NCI-H748 (cell line): ENCODE measurements around the gene FN3K.
"Not testable (repeated sequence)": the region's sequence is repeated elsewhere in the genome, so short reads cannot be mapped to it uniquely, and the experiment has no call there.

Experiments used
- DNase-seq: peaks from one replicate; lab custom pipeline; 2025; ENCODE audit not compliant: unreplicated experiment; lab: John Stamatoyannopoulos, UW

Gene FN3K

DNA sequence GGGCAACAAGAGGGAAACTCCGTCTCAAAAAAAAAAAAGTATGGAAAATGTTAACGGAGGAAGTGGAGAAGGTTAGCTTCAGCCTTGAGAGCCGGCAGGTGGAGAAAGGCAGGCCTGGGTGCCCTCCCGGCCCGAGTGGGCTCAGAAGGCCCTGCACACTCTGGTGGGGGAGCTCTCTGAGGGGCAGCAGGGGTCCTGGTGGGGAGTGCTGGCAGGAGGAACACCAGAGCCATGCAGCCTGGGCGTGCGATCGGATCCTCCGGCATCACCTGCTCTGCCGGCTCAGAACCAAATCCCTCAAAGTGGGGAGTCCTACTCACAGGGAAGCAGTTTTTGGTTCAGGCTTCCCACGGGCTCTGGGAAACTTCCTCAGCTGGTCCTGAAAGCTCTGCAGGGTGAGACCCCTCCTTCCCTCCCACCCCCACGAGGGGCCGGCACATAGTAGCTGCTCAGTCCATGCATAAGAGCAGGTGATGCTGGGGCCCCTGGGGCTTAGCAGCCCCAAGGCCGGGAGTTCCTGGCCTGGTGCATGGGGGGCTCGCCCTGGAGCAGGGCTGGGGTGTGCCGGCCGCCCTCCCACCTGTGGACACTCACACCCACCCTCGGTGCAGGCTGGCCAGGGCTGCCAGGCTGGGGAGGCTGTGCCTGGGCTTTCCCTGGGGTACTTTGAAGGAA, 1.2 kb downstream of the FN3K start:
- no peak for DNase-seq

DNA sequence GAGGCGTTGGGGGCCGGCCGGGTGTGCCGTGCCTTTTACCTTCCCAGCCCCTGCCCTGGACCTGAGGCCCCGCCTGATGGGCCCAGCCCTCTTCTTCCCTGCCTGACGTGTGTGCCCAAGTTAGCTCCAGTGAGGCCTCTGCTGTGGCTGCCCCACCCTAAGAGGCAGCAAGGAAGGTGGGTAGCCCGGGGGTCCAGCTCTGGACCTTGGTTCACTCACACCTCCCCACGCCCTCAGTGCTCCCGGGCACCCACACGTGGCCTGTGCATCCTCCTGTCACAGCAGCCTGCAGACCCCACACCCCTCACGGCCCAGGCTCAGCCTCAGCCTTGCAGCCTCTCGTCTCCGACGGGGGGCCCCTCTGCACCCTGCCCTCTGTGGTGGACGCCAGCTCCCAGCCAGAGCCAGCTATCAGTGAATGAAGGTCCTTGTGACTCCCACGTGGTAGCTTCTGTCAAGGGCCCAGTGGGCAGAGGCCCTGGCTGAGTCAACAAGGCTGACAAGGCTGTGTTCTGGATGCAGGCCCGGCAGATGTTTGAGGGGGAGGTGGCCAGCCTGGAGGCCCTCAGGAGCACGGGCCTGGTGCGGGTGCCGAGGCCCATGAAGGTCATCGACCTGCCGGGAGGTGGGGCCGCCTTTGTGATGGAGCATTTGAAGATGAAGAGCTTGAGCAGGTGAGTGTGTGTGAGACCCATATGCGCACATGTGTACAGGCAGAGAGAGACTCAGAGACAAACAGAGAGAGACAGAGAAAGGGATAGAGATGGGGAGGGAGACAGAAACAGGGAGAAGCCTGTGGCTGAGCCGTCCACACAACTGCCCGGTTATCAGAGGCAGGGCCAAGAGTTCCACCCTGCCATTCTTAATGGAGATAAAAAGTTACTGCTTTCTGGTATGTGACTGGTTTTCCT, 2.8 kb downstream of the FN3K start:
- no peak for DNase-seq

DNA sequence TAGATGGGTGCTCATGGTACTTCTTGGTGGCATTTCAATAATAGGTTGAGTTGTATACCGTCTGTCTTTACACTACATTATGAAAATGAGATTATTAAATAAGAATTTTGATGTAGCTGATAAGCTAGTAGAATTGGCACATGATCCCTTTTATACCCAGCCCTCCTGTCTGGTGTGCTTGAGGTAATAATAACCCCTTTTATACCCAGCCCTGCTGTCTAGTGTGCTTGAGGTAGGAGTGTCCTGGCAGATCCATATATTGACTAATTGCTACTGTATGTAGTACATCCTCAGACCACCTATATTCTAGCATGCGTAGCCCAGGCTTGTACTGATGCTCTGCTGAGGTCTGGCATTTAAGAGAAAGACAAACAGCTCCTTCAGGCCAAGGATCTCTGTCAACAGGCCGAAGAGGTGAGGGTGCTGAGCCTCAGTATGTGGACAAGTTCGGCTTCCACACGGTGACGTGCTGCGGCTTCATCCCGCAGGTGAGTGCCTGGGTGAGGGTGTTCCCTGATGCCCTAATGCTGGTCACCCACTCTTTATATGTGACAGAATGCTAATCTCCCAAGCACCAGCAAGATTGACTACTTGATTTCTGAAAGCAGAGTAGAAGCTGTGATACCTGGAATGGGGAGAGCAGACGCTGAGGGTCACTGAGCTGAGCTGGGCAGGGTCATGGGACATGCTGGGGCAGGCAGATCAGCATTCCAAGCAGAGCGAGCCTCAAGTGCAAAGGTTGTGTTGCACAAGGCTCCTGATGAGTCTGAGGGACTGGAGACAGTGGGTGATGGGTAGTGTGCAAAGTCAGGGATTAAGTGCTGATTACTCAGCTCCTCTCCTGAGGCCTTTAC, 5.7 kb downstream of the FN3K start:
- DNase-seq: no peak

DNA sequence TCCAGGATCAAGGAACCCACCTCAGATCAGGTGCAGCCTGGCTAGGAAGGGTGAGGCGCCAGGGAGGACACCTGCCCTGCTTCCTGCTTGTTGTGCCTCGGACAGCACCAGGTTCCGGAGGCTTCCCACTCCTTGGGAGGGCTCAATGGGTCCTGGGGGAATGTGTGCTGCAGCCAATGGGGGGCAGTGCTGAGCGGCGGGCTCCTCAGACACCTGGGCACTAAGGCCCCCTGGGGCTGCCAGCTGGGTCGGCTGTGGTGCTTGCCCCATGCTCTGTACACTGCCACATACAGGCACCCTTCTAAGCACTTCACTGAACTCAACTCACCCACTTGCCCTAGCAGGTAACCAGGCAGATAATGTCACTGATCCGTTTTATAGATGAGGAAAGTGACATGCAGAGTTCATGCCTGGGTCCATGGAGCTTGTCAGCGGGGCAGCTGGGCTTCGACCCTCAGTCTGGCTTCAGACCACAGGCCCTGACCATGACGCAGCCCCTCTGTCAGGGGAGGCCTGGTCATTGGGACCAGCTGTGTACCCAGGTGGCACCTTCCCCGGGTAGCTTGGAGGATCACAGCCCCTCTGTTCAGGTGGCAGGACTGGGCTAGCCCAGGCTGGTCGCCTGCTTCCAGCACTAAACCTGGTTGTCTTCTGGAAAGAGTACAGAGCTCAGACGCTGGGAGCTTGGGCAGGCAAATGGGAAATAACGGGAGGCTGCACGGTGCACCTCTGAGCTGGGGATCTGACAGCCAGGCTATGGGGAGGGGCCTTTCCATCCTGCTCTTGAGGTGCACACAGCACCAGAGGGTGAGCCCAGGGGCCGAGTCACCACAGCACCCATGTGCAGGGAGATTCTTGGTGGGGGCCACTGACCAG, 8.2 kb downstream of the FN3K start:
- no peak for DNase-seq

DNA sequence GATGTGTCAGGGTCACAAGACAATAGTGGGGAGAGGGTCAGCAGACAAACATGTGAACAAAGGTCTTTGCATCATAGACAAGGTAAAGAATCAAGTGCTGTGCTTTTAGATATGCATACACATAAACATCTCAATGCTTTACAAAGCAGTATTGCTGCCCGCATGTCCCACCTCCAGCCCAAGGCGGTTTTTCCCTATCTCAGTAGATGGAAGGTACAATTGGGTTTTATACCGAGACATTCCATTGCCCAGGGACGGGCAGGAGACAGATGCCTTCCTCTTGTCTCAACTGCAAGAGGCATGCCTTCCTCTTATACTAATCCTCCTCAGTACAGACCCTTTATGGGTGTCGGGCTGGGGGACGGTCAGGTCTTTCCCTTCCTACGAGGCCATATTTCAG, 9.3 kb downstream of the FN3K start:
- not testable (repeated sequence) for DNase-seq

DNA sequence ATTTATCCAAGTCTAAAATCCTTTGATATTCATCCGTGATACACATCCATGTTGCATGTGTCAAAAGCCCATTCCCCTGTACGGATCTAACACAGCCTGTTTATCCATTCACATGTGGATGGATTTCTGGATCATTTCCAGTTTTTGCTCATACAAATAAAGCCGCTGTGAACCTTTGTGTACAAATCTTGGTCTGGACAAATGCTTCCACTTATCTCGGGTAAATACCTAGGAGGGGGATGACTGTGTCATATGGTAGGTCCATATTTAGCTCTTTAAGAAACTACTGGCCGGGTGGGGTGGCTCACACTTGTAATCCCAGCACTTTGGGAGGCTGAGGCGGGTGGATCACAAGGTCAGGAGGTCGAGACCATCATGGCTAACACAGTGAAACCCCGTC, 10.1 kb downstream of the FN3K start:
- DNase-seq: peak; percentile 78

DNA sequence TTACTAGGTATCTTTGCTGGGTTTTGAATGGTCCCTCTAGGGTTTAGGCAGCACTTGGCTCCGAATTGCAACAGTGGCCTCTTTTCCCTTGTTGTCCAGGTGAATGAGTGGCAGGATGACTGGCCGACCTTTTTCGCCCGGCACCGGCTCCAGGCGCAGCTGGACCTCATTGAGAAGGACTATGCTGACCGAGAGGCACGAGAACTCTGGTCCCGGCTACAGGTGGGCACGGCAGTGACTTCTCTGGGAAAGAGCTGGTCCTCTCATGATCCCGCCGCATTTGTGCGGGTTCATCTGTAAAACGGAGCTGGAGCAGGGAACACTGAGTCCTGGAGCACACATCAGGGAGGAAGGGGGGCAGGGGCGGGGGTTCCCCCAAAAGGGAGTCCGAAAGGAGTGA, 13.3 kb downstream of the FN3K start:
- no peak for DNase-seq

DNA sequence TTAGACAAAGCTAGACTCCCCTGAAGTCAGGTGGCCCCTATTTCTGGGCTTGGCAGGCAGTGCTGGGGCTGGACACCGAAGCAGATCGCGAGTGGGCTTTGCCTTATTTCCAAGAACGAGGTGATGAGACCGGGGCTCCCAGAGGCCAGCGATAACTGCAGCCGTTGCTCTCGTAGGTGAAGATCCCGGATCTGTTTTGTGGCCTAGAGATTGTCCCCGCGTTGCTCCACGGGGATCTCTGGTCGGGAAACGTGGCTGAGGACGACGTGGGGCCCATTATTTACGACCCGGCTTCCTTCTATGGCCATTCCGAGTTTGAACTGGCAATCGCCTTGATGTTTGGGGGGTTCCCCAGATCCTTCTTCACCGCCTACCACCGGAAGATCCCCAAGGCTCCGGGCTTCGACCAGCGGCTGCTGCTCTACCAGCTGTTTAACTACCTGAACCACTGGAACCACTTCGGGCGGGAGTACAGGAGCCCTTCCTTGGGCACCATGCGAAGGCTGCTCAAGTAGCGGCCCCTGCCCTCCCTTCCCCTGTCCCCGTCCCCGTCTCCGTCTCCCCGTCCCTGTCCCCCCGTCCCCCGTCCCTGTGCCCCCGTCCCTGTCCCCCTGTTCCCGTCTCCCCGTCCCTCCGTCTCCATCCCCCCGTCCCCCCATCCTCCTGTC, 15.0 kb downstream of the FN3K start:
- DNase-seq: no peak

DNA sequence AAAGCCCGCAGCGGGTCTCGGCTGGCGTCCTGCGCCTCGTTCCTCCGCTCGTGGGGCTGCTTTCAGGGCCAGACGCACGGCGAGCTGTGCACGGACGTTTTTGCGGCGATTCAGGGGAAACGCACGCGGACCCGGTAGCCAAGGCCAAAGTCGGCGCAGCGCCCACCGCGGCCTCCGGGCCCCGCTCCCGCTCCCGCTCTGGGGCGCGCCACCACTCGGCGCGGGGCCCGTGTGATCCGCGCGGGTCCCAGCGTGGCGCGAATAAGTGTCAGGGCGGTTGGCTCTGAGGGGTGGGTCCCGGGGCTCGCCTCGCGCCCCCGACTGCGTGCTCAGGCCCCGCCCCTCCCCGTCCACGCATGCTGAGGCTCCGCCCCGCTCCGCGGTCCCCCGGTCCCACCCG, 15.8 kb downstream of the FN3K start:
- DNase-seq: peak; percentile 86

DNA sequence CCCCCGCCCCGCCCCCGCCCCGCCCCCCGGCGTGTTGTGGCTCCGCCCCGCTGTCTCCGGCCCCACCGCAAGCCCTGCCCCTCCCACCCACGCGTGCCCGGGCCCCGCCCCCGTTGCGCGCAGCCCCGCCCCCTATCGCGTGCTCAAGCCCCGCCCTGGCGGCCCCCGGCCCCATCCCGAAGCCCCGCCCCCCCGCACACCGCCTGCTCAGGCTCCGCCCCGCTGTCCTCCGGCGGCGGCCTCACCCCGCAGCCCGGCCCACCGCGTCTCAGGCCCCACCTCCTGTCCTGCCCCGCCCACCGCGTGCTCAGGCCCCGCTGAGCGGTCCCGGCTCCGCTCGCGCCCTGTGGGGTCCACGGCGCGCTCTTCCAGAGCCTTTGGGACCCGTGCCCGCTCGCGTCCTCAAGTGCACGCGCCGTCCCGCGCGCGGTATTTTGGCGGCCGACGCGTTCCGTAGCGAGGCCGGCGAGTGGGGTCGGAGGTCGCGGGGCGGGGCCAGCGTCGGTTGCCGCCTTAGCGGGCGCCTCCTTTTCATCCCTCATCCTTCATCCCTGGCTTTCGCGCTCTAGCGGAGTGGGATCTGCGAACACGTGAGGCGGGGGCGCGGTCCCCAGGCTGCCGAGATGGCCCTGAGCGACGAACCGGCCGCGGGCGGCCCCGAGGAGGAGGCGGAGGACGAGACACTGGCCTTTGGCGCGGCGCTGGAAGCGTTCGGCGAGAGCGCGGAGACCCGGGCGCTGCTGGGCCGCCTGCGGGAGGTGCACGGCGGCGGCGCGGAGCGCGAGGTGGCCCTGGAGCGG, 16.4 kb downstream of the FN3K start, which contains the start of gene TBCD:
TSS of gene TBCD (plus strand) at position 495 of the 800 bp plus-strand sequence. CDS start at position 624, 129 bp downstream.
- DNase-seq: peak; percentile 93

DNA sequence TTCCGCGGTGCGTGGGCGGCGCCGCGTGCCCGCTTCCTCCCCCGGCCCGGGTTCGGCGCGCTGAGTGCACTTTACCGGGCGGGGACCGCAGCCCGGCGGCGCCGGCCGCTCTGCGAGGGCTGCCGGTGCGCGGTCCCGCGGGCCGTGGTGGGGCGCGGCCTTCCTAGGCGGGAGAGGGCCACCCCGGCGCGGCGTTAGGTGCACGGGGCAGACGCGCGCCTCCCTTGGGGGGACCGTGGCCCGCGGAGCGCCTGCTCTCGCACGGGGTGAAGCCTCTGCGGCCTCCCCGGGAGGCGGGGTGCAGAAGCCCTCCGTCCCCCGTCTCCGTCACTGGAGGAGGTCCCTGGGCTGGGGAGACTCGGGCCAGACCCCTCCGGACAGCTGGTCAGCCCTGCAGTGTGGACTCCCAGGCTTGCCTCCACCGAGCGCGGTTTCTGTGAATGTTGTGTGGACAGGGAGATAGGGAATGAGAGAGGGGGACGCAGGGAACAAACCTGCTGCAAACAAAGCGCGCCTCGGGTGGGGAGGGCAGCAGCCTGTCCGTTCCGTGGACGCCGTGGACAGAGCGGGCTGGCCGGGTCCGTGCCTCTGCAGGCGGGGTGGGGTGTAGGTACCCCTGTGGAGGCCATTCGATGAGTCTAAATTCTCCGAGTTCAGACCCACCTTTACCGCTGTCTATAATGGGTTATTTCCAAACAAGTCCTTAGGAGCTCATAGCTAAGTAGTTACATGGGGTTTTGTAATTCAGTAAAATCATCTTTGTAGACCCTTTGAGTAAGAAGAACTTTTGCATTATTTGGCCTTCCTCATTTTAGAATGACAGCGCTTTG, 17.2 kb downstream of the FN3K start:
- DNase-seq: peak; percentile 65

DNA sequence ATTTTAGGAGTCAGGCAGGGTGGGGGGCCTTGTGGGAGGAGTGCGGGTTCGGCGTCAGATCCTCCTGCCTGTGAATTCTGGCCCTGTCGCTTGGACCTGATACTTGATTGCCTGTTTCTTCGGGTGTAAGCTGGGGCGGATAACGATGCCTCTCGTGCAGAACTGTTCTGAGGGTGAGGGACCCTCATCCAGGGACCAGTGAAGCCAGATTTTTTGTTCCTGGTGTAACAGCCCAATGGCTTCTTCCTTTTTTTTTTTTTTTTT, 17.7 kb downstream of the FN3K start:
- DNase-seq: no peak

DNA sequence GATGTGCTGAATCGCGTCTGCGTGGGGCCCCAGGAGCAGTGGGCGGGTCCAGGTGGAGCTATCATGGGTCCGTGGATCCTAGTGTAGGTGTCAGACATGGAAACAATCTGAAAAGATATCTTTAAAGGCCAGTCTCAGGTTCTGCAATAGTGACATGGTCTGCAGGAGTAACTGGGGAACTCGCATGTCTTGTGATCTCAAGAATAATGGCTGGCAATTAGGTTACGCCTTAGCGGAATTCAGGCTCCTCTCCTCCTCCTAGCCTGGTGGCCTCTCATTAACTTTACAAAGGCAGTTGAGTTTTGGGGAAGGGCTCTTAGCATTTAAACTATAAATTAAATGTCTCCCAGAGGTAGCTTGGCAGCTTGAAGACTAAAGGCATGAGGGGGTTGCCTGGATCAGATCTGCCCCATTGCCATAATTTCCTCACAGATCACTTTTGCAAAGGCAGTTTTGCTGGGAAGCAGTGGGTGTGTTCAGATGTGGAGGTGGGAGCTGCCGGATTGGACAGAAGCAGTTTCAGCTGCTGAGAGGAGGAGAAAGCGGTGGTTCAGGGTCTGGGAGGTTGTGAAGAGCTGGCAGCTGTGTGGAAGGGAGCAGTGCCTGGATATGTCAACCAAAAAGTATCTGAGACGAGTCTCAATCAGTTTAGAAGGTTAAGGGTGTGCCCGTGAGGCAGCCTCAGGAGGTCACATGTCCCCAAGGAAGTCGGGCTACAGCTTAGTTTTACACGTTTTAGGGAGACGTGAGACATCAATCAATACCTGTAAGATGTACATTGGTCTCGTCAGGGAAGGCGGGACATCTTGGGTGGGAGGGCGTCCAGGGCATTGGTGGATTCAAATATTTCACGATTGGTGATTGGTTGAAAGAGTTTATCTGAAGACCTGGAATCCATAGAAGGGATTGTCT, 19.1 kb downstream of the FN3K start:
- DNase-seq: peak; percentile 37

DNA sequence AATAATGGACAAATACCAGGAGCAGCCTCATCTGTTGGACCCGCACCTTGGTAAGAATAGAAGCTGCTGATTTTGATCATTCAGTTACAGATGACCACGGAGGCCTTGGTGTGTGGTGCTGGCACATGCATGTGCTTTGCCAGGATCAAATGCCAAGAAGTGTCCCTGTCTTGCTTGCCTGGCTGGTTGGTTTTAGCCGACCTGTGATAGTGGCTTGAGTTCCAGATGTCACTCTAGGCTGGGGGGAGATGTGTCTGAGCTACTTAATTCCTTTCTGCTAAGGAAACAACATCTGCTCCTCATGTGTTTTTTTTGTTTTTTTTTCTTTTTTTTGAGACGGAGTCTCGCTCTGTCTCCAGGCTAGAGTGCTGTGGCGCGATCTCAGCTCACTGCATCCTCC, 20.8 kb downstream of the FN3K start:
- DNase-seq: no peak

DNA sequence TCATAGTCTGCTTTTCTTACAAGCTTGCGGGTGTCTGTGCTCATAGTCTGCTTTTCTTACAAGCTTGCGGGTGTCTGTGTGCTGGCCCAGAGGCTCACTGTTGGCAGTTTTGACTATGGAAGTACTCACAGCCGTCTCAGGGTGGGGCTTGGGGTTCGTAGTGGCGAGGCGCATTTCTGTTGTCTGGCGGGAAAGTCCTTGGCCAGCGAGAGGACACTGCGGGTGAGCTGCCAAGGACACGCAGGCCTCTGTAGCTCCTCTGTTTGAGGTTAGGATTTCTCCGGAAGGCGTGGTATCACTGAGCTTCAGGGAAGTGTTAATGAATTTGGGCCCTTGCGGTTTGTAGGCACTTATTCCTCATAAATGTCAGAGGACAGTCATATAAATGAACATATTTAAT, 30.0 kb downstream of the FN3K start:
- no peak for DNase-seq

DNA sequence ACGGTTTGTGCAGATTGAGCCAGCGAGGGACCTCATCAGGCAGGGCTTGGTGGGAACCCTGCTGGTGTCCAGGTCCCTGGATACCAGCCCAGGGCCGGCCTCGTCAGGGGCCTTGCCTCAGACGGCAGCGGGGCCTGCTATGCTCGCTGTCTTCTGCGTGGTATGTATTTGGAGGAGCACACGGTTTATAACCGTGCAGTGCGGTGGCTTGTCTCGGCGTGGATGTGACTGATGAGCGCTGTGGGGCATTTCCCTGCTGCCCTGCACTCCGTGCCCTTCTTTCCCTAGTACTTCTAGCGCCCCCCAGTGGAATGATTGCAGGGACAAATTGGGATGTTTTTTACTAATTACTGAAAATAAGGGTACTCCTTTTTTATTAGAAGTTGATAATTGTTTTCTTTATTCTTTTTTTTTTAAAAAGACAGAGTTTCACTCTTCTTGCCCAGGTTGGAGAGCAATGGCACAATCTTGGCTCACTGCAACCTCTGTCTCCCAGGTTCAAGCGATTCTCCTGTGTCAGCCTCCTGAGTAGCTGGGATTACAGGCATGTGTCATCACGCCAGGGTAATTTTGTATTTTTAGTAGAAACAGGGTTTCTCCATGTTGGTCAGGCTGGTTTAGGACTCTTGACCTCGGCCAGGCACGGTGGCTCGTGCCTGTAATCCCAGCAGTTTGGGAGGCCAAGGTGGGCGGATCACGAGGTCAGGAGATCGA, 31.8 kb downstream of the FN3K start:
- DNase-seq: peak; percentile 55

DNA sequence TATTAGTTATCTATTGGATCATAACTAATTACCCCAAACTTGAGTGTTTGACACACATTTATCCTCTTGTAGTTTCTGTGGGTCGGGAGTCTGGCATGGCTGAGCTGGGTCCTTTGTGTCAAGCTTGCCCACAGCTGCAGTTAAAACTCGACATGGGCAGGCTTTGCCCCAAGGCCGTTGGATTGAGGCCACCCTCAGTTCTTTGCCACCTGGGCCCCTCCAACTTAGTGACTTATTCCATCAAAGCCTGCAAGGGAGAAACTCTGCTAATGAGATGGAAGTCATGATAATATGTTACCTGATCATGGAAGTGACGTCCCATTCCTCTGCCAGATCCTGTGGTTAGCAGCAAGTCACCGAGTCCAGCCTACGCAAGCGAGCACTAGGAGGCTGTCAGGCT, 33.6 kb downstream of the FN3K start:
- DNase-seq: no peak
